HFF-Myc (cell line): ENCODE measurements around the gene TRABD2B.

Source experiments
- DNase-seq: peaks from one replicate; pipeline ENCODE4 v3.0.0-alpha.2; 2011; ENCODE audit warnings: low read depth; ENCODE audit errors: extremely low read depth
- H3K4me3 ChIP-seq: replicated peaks from 2 replicates; pipeline ENCODE4 v1.5.1; 2011; ENCODE audit warnings: low read depth, mild to moderate bottlenecking, control low read depth, low read length
- TF ChIP-seq, protein P1 (sequence below): IDR thresholded peaks from 2 replicates; pipeline ENCODE4 v1.5.1; 2012; ENCODE audit warnings: mild to moderate bottlenecking, low read depth, low read length, control low read depth; ENCODE audit errors: missing control alignments

TRABD2B gene

DNA sequence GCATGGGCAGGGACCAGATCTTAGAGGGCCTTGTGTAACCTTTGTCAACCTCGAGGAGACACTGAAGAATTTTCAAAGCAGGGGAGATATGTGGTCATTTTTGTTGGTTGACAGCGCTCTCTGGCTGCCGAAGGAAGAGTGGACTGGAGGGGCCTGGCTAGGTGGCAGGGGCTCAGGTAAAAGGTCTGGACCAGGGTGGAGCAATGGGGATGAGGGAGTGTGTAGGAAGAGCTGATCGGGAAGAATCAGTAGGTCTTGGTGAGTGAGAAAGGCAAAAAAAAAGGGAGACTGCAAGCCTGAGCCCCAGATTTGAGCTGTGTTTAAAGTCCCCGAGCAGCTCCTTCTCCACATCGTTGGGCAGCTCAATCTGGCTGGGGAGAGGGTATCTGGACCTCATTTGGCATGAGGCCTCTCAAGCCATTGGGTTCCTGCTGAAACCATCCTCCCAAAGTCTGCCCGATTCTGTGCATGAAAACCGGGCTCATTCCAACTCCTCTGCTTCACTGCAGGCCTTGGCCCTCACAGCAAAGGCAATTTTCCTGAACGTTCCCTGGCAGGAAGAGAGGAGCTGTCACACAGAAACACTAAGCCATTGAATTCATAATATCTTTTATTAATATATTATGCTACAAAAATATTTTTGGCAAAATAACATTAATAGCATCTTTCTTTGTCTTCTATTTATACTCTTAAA lies 237.1 kb downstream of the TRABD2B start:
- TF ChIP-seq, protein P1, sequence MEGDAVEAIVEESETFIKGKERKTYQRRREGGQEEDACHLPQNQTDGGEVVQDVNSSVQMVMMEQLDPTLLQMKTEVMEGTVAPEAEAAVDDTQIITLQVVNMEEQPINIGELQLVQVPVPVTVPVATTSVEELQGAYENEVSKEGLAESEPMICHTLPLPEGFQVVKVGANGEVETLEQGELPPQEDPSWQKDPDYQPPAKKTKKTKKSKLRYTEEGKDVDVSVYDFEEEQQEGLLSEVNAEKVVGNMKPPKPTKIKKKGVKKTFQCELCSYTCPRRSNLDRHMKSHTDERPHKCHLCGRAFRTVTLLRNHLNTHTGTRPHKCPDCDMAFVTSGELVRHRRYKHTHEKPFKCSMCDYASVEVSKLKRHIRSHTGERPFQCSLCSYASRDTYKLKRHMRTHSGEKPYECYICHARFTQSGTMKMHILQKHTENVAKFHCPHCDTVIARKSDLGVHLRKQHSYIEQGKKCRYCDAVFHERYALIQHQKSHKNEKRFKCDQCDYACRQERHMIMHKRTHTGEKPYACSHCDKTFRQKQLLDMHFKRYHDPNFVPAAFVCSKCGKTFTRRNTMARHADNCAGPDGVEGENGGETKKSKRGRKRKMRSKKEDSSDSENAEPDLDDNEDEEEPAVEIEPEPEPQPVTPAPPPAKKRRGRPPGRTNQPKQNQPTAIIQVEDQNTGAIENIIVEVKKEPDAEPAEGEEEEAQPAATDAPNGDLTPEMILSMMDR, result no peak
- H3K4me3 ChIP-seq, result no peak overlapping the region
- no peak for DNase-seq

DNA sequence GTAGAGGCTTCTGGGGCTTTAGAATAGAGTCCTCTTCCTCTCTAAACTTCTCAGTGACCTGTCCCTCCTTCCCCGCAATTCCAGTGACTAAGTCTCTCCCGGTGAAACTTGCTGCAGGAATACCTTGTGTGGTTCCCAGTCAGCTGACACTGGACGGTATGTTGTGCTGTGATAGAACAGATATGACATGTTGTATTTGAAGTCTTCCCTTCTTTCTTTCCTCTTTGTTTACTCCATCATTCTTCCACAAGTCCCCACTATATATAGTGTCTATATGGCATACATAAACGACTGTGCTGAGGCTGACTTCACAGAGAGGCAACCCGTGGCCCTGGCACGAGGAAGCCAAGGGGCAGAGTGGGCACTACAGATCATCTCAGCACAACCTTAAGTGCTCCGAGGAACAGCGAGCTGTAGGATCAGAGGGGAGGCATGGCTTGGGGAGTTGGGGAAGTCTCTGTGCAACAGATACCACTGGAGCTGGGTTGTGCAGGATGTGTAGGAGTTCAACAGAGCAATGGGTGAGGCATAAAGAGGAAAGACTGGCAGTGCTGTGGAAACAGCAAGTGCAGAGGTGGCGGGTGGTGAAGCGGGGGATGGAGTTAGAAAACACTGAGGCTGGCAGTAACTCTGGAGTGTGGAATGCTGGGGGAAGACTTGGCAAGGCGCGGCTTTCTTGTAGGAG lies 237.8 kb downstream of the TRABD2B start:
- TF ChIP-seq, protein P1, result no peak
- no peak overlapping the region for H3K4me3 ChIP-seq
- DNase-seq, result no peak

DNA sequence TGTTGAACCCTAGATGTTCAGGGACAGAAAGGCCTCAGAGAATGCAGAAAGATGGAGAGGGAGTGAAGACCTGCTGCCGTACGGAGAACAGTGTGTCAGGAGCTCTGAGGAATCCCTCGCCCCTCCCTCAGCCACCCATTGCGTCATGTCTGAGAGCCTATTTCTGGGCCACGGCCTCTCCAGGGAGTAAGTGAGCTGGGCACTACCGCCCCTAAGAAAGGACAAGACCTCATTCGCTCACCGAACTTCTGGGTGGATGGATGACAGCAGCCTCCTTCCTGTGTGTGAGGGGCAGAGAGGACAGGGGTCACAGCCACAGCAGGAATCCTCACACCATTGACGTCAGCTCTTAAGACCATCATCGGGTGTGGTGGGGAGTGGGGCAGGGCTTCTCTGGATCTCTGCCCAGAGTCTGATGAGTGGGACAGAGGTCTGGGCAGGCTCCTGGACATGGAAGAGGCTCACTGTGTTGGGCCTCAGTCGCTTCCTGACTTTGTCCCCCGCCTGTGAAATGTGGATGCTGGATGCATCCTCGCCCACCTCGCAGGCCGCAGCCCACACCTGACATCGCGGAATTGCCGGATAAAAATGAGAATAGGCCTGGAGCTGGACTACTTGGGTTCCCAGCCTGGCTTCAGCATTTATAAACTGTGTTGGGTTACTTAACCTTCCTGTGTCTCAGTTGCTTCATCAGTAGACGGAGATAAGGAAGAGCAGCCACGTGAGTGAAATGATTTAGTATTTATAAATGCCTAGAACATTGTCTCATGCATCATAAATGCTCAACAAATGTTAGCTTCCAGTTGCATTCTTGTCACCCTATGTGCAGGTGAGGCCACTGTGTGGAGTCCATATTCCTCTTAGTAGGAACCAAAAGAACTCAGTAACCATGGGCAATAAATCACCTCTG lies 238.6 kb downstream of the TRABD2B start:
- no peak for DNase-seq
- H3K4me3 ChIP-seq, result no peak overlapping the region
- TF ChIP-seq, protein P1, result no peak

DNA sequence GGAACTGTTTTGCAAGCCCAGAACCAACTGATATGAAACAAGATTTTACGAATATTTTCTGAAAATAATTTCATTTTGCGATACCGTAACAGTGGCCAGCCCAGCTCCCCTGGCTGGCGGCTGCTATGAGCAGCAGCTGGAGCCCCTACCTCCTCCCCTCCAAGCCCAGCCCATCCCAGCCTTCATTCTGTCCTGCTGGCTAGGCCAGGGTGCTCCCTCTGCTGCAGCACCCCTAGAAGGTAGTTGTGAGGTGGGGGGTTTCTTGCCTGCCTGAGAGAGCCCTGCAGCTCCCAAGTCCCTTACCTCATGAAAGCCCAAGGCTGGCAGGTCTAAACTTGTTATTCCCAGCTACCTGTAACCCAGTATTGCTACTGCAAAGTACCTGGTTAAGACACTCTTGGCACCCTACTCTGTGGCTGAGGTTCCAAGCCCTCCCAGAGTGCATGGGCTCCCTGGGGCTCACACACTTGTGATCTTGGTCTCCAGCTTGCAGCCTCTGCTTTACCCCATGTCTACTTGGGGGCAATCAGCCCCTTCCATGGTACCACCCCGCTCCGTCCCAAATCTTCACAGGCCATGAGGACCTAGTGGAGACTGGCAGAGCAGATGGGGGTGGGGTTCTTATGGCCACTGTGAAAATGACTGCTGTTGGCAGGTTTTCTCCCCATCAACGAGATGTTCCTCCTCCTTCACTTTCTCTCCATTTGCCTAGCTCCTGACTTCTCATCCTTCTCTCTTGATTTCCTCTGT lies 239.8 kb downstream of the TRABD2B start:
- TF ChIP-seq, protein P1, result no peak

DNA sequence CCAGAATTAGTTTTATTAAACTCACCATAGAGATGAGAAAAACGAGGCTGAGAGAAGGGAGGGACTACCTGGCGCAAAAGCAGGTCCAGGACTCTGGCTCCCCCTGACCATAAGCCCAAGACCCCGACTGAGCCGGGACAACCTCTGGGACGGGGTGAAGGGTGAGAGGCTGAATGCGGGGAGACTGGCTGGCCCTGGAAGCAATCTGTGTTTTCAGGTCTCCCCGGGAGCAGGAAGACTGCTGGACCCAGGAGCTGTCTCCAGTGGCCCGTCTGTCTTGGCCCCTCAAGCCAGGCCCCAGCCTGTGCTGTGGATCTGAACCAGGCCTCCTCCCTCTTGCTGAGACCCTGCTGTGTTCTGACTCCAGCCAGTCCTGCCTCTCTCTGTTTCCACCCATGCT lies 240.8 kb downstream of the TRABD2B start:
- DNase-seq, result no peak
- H3K4me3 ChIP-seq, result no peak overlapping the region
- TF ChIP-seq, protein P1, result no peak

More for the DNA sequence above, 239.8 kb downstream of the TRABD2B start:
- no peak overlapping the region for H3K4me3 ChIP-seq
- no peak for DNase-seq

DNA sequence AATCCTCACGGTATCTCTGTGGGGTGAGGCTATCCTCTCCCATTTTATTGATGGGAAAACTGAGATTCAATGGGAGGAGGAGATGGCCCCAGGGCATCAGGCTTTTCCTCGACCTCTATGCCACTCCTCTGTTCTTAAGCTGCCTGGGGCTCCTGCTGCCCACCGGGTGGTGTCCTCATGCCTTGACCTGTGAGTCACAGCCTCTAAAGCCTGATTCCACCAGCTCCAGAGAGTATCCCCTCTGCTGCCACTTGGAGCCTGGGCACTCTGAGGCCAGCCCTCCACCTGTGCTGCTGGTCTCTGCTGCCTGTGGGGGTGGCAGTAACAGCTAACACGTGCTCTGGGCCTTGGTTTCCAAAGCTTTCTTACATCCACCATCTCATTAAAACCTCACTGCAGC lies 241.2 kb downstream of the TRABD2B start:
- DNase-seq, result no peak
- H3K4me3 ChIP-seq, result no peak overlapping the region
- TF ChIP-seq, protein P1, result no peak
